HG03280 (cell line): ENCODE measurements around the gene OR4D9.

ENCODE experiments used
- ATAC-seq: cut with Tn5 transposase; IDR thresholded peaks from one replicate; pipeline ENCODE4 v1.9.1; 2021; ENCODE audit warnings: mild to moderate bottlenecking, moderate library complexity; ENCODE audit not compliant: unreplicated experiment

The OR4D9 gene

DNA sequence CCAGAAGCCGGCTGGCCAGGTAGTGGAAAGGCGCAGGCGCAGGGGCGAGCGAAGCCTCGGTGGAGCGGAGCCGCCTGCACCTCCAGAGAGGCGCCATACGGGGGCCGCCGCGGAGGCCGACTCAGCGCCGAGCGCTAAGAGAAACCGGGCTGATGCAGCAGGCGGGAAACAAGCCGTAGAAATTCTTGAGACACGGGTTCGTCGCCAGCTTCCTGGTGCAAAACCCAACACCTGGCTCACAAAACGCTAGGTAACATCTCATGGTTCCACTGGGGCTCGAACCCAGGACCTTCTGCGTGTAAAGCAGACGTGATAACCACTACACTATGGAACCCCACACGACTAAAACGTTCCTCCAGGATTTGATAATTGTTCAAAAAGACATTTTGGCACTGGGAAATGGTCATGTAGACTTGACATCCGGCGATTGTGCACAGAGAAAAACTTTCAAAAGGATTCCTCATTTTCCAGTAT is 39.1 kb downstream of the OR4D9 start:
- ATAC-seq, result peak; percentile 93

DNA sequence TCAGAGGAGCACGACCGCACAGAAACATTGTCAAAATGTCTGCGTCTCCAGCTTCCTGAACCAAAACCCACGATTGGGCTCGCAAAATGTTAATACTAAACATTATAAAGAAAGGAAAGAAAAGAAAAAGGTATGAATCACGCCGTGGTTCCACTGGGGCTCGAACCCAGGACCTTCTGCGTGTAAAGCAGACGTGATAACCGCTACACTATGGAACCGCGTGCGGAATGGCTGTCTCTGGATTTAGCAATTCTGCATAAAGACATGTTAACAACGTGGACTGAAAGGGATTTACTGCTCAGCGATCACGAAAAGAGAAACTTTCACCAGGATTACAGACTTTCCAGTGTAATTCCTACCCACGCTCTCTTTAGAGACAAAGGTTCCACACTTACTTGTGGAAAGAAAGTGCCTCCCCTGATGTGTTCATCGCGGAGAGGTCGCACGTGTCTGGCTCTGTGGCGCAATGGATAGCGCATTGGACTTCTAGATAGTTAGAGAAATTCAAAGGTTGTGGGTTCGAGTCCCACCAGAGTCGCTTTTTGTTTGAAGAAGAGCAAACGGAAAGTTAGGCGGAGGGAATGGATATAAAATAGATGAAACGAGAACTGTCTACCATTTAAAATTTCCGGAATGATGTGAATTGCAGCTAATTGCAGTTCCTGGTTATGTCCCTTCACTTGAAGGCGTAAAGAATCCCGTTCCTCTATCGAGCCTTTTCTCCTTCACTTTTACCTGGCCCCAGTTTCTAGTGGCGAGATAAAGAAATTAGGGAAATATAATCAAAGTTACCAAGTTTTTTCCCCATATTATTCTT is 39.7 kb downstream of the OR4D9 start:
- peak; percentile 37 for ATAC-seq

DNA sequence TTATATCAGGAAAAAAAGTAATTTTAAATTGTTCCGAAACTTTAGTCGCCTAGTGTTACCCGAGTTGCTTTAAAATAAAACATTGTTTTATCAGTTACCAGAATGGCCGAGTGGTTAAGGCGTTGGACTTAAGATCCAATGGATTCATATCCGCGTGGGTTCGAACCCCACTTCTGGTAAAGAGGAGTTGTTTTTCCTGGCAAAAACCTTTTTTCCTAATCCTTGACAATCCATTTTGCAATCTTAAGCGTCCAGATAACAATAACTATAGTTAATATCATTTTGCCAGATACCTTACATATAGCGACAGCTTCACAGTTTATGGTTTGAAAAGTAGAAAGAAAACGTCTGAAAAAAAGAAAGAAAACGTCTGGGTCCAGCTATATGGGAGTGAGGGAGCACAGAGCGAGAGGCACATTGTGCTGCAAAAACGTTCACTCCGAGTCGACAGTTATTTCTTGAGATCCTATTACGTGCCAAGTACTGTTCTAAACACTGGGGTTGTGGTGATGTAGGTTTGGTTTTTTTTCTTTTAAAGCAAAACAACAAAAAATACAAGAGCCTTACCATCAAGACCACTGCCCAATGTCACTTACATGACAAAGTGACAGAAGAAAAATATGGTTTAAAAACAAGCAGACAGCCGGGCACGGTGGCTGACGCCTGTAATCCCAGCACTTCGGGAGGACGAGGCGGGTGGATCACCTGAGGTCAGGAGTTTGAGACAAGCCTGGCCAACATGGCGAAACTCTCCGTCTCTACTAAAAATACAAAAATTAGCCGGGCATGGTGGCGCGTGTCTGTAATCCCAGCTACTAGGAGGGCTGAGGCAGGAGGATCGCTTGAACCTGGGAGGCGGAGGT is 40.6 kb downstream of the OR4D9 start:
- no peak for ATAC-seq

DNA sequence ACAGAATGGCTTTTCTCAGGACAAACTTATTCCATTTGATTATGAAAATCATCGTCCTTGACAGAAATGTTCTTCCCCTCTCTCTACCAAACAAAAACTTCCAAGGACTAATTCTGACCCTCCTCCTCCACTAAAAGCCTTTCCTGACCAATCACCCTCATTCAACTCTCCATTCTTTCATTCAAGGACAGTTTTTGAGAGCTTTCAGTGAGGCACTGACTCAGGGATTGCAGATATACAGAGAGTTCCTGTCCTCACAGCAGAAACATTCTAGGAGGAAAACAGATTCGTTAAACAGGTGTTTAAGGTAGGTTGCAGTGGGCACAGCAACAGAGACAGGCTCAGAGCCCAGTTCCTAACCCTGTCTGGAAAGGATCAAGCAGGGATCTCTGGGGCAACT is 41.5 kb downstream of the OR4D9 start:
- ATAC-seq, result no peak

DNA sequence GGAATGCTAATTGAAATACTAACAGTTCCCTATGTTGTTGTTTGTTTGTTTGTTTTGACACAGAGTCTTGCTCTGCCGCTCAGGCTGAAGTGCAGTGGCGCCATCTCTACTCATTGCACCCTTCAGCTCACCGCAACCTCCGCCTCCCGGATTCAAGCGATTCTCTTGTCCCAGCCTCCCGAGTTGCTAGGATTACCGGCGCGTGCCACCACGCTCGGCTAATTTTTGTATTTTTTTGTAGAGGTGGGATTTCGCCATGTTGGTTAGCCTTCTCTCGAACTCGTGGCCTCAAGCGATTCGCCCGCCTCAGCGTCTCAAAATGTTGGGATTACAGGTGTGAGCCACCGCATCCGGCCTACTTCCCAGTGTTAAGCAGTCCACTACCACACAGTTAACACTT is 42.0 kb downstream of the OR4D9 start:
- no peak for ATAC-seq

DNA sequence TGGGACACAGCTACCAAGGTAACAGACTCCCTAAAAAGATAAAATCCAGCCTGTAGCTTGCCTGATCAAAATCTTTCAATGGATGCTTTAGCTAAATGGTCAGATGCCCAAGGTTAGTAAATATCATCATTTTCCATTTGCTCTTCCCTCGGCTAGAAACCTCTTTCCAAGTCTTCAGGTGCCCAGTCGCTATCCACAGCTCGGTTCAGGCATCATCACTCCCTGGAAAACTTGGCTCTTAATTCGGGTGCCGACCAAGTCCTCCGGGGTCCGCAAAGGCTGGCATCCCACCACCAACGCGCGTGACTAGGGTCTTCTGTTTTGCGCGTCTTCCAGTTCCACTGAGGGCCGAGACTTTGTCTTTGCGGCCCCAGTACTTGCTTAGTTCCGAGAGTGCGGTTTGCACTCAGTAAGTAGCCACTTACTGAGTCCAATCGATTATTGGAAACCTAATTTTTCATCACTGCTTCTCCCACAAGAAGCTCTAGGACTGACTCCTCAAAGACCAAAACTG is 44.3 kb downstream of the OR4D9 start:
- no peak for ATAC-seq

DNA sequence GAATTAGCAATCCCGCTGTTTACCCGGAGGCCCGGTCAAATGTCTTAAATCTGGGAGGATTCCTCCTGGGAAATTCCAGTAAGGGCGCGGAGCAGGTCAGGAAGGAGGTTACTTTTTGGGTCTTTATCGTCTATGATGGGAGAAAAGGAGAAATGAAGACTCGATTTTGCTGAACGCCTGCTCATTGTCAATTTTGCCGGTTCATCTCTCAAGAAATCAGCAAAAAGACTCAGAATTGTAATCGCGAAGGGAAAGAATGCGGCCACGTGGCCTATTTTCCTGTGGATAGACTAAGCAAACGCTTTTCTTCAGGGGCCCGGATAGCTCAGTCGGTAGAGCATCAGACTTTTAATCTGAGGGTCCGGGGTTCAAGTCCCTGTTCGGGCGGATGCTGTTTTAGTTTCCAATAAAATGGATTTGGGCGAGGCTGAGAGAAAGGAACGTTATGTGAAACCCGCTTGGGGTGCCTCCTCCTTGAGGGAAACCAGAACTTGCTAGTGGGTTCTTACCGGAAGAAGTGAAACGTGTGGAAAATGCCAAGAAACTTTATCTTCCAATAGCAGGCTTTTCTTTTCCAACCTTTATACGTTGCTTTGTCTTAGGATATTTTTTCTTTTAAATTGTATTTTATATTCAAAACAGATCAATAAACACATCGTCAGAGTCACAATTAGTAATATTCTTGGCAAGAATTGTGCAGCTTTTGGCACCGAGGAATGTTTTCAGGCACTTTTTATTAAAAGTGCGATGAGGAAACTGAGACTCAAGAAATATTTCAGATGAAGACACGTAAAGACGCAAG is 45.0 kb downstream of the OR4D9 start:
- no peak for ATAC-seq

DNA sequence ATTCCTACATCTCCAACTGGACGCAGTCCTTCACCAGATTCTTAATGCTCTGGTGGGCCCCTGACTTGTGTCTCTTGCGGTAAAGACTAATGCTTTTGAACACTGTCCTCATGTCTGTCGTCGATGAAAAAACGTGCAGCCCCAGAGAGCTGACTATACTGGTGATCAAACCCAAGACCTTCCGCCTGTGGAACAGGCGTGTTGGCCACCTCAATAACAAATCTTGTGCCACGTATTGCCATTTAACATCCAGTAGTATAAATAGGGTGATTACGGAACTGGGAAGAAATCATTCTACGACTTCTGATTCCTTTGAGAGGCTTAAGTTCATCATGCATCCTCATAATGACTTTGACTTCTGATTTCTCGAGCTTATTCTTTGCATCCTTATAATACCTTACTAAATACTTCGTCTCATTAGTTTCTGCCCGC is 45.6 kb downstream of the OR4D9 start:
- ATAC-seq, result no peak

DNA sequence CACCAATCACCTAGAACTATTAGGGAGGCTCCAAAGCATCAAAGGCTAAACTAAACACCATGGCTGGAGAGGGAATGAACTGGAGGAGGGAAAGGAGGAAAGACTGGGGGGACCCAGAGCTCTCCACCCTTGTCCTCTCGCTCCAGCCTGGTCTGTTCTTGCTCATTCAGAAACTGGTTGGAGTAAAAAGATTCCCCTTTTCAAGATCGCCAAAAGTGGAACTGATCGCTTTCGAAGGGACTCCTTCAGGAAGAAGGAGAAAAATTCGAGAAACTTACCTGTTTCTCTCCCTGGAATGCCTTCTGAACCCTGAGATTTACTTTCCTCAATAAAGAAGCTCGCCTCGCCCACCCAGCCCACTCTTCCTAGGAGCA is 46.9 kb downstream of the OR4D9 start:
- ATAC-seq, result no peak

DNA sequence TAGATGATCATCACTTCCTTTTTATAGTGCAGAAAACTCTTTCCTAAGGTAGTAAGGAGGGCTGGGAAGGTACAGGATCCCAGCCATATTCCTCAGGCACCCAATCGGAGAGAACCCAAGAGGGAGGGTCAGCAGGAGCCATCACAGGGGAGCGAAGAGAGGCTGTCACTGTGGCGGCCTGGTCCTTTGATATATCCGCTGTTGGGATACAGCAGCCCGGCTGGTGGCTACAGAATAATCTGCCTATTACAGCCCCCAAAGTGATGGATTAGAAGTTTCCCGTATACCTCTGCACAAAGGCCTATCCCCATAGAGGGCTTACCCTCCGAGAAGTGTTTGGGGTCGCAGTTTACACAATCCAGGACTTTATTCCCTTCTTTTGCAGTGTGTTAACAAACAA is 48.5 kb downstream of the OR4D9 start:
- peak; percentile 1 for ATAC-seq

DNA sequence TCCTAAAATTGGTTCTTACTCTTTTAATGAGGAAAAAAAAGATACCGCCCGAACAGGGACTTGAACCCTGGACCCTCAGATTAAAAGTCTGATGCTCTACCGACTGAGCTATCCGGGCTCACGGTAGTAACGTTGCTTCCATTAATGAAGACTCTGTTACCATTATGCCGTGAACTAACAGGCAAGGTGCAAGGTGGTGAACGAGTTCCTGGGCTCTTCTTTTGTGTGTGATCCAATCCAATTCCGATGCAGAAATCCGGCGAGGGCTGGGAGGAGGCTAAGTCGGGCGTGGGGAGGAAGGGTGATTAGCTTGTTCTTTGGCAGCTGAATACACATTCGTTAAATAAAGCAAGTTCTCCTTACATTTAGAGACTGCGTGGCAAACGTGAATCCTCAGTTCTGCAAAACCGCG is 49.0 kb downstream of the OR4D9 start:
- peak; percentile 36 for ATAC-seq

DNA sequence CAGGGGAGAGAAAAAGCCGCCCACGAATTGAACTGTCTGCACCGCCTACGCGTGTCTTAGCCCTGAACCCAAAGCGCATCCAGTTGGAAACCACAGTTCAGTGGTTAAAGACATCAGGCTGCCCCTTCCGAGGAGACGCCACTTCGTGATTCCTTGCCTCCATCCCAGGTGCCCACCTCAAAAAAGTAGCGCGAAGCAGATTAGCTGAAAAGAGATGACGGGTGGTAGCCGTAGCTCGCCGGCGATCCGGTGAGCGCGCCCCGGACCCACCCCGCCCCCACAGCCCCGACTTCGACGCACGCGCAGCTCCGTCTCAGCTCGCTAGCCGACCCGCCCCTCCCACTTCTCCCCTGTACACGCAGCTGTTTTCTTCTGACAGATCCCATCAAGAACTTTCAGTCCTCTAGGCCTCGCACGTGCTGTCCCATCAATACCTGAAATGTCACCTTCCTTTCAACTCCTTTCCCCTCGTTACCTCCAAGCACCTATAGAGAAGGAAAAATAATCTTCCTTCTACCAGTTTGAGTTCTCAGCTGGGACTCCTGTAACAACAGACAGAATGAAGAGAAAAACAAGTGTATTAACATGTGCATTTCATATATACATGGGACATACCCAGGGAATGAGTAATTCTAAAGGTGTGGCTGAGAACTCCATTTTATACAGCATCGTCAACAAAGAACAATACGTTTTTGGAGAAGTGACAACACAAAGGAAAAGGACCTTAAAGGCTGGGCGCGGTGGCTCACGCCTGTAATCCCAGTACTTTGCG is 49.5 kb downstream of the OR4D9 start:
- peak; percentile 40 for ATAC-seq

DNA sequence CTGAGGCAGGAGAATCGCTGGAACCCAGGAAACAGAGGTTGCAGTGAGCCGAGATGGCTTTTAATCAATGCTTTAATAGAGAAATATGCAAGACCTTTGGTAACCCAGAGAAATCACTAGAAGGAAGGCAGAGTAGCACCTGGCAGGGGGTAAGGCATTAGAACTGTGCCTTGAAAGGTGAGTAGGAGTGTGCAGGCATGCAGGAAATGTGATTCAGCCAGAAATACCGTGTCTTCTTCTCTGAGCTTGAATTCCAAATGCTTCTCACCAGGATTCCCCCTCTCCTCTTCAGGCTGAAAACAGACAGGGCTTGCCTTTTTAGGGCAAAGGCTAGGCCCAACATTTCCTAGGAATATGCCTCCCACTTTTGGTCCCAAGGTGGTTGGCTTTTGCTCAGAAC is 51.0 kb downstream of the OR4D9 start:
- ATAC-seq, result no peak
